Natural killer cell (primary cell): Measurements from ENCODE around the gene ERFL. TPM values are rescaled to one million over a fixed set of nuclear protein-coding genes. Genes with fewer than 3 reads are reported as not detected.
"Not testable (repeated sequence)": the region's sequence is repeated elsewhere in the genome, so short reads cannot be mapped to it uniquely, and the experiment has no call there.

Source experiments
- ATAC-seq, 3 donors: fragments of 150-1000 bp in 2 of 3; fragments of 200-7000 bp in 1 of 3; cut with Tn5 transposase; 1 replicate in 1 of 3; 2 replicates in 2 of 3; pipeline ENCODE4 v1.10.0; 2021; ENCODE audit warnings: mild to moderate bottlenecking in 2 of 3, moderate library complexity in 2 of 3
- DNase-seq, 2 donors: peaks; one replicate each; pipeline versions ENCODE4 v3.0.0 to v3.0.0-alpha.2; 2013 to 2021; ENCODE audit warnings: mixed read lengths in 1 of 2
- H3K27ac ChIP-seq: one replicate; pipeline ENCODE4 v1.5.1; 2013; ENCODE audit warnings: mild to moderate bottlenecking, low read length
- H3K27me3 ChIP-seq: one replicate; pipeline ENCODE4 v1.6.1; 2013; ENCODE audit warnings: low read length; ENCODE audit not compliant: control insufficient read depth, insufficient read depth
- H3K36me3 ChIP-seq: one replicate; pipeline ENCODE4 v1.6.1; 2013; ENCODE audit warnings: low read length; ENCODE audit not compliant: control insufficient read depth, insufficient read depth
- H3K4me1 ChIP-seq: one replicate; pipeline ENCODE4 v1.6.1; 2013; ENCODE audit warnings: low read length; ENCODE audit not compliant: control insufficient read depth, insufficient read depth
- H3K4me3 ChIP-seq: one replicate; pipeline ENCODE4 v1.5.1; 2013; ENCODE audit warnings: low read length
- H3K9me3 ChIP-seq: one replicate; pipeline ENCODE4 v1.6.1; 2013; ENCODE audit warnings: low read length; ENCODE audit not compliant: control insufficient read depth, insufficient read depth
- H3K27ac Mint-ChIP-seq, 2 donors: one replicate each; pipeline ENCODE4 v1.8.0; 2022; ENCODE audit warnings: mild to moderate bottlenecking in 2 of 2, mixed read lengths in 2 of 2, moderate library complexity in 1 of 2
- H3K27me3 Mint-ChIP-seq, 2 donors: one replicate each; pipeline ENCODE4 v1.8.0; 2022; ENCODE audit warnings: low read depth in 2 of 2, mixed read lengths in 2 of 2
- H3K36me3 Mint-ChIP-seq: one replicate; pipeline ENCODE4 v1.8.0; 2022; ENCODE audit warnings: mixed read lengths
- H3K4me1 Mint-ChIP-seq, 2 donors: one replicate each; pipeline ENCODE4 v1.8.0; 2022; ENCODE audit warnings: mixed read lengths in 2 of 2
- H3K4me3 Mint-ChIP-seq: one replicate; pipeline ENCODE4 v1.8.0; 2022; ENCODE audit warnings: mild to moderate bottlenecking, moderate library complexity, mixed read lengths
- H3K9me3 Mint-ChIP-seq, 2 donors: one replicate each; pipeline ENCODE4 v1.8.0; 2022; ENCODE audit warnings: mixed read lengths in 2 of 2
- CTCF ChIP-seq: fragments of 200-600 bp; IDR thresholded peaks from one replicate; pipeline ENCODE4 v1.8.0; 2022; ENCODE audit warnings: antibody characterized with exemption
- WGBS: methylation state at CpG from one replicate; pipeline ENCODE4 v1.1.7; 2013; ENCODE audit warnings: missing lambda C conversion rate; ENCODE audit not compliant: insufficient coverage; 5-methylcytosine and 5-hydroxymethylcytosine counted together
- intact Hi-C: fragments of 100-400 bp; cut with micrococcal nuclease; formaldehyde crosslinking; loops from one replicate; pipeline ENCODE4 v1.14.2; 2022
- total RNA-seq, 4 donors: library from RNA; stranded (reverse); fragments of 120-200 nt in 1 of 4; gene quantifications; one replicate each; pipeline versions ENCODE4 v1.2.3 to v1.2.4, GENCODE V29; 2013 to 2022

ERFL gene
- total RNA-seq, 3 donors from 2014 or later (not counting 1 experiment from before 2014, with no cell fraction given) = 1.1 to 2.1 (median 1.5) TPM

GRCh38 chr19:41879080-41879479 lies 49.2 kb downstream of the ERFL start:
- no peaks in the 10 kb centered on the region for H3K27me3 ChIP-seq
- Mint-ChIP-seq H3K4me3 (no peak overlapping the region), H3K36me3 (no peaks in the 10 kb centered on the region), H3K27me3 (no peaks in the 10 kb centered on the region), H3K4me1 (peaks cover 28 to 73% of the 10 kb centered on the region in 2 donors), H3K9me3 (no peaks in the 10 kb centered on the region), H3K27ac (peak overlapping the region in 1 of 2 donors; percentile 95)
- peaks cover 82% of the 10 kb centered on the region for H3K4me1 ChIP-seq
- WGBS = 95% methylated on average over 21 of the region's 21 CpGs
- DNase-seq (no peak), ATAC-seq (no peak)
- H3K4me3 ChIP-seq = peak overlapping the region; percentile 45
- no peaks in the 10 kb centered on the region for H3K36me3 ChIP-seq
- TF ChIP-seq CTCF = no peak
- H3K9me3 ChIP-seq = no peaks in the 10 kb centered on the region
- H3K27ac ChIP-seq = peak overlapping the region; percentile 98
- intact Hi-C loops = no loop called here

DNA sequence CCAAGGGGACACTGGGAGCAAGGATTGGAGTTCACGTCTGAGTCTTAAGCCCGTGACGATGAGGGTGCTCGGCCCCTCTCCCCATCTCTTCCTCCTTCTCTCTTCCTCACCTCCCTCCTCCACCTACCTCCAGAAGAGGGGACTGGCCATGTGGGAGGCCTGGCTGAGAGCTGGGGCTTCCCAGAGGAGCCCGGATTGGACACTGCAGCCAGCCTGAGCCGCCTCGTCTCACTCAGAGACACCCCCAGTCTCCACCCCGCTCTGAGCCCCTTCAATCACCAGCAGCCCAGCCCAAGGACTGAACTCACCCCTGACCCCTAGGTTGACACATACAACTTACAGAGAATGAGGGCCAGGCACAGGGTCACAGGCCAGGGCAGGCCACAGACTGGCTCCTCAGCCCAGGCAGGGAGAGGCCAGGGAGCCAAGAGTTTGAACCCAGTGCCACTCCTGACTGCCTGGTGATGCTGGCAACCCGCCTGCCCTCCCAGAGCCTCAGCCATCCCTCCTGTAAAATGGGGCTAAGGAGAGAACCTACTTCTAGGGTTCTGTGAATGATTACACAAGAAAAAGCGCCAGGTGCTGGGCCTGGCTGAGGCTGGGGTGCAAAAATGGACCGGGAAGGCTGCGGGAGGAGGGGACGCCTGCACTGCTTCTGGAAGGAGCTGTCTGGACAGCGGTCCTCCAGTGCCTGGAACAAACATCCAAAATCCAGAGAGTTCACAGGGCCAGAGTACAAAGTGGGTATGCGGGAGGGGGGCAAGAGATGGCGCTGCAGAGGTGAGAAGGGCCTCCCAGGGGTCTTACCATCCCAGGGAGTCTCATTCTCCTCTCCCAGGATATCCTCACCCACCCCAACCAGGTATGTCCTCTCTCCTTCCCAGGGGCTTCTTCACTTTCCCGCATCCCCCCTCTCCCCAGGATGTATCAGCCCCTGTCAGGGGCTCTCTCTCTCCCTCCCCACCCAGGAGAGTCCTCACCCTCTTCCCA lies 50.0 kb downstream of the ERFL start:
- WGBS = 64% methylated on average over 17 of the region's 17 CpGs
- Histone ChIP-seq H3K4me1 (peaks cover 90% of the 10 kb centered on the region), H3K27ac (peak overlapping the region; percentile 98), H3K27me3 (no peaks in the 10 kb centered on the region), H3K4me3 (peak overlapping the region; percentile 45), H3K36me3 (no peaks in the 10 kb centered on the region), H3K9me3 (no peaks in the 10 kb centered on the region)
- Mint-ChIP-seq H3K9me3 (no peaks in the 10 kb centered on the region), H3K4me3 (no peak overlapping the region), H3K4me1 (peaks cover 31 to 71% of the 10 kb centered on the region in 2 donors), H3K27me3 (no peaks in the 10 kb centered on the region), H3K36me3 (no peaks in the 10 kb centered on the region), H3K27ac (peak overlapping the region; percentile 95 to 97)
- no peak for TF ChIP-seq CTCF
- DNase-seq = peak in 1 of 2 donors; percentile 52
- ATAC-seq = no peak
- intact Hi-C loops = no loop called here

GRCh38 chr19:41876847-41877832 lies 51.1 kb downstream of the ERFL start, which contains the start of gene CD79A:
CD79A (plus strand) TSS chr19:41877279; CDS start chr19:41877305, 26 bp downstream.
- Mint-ChIP-seq H3K4me1 (peaks cover 29 to 75% of the 10 kb centered on the region in 2 donors), H3K36me3 (no peaks in the 10 kb centered on the region), H3K27ac (peak within 1 kb of the TSS; percentile 95 to 97), H3K27me3 (no peaks in the 10 kb centered on the region), H3K9me3 (no peaks in the 10 kb centered on the region), H3K4me3 (peak within 1 kb of the TSS; percentile 77)
- H3K9me3 ChIP-seq = no peaks in the 10 kb centered on the region
- H3K27me3 ChIP-seq = no peaks in the 10 kb centered on the region
- peaks cover 95% of the 10 kb centered on the region for H3K4me1 ChIP-seq
- DNase-seq (peak in 1 of 2 donors; percentile 51), ATAC-seq (no peak)
- H3K4me3 ChIP-seq = peak within 1 kb of the TSS; percentile 45
- peak within 1 kb of the TSS; percentile 98 for H3K27ac ChIP-seq
- 33% methylated on average over 9 of the region's 9 CpGs for WGBS
- intact Hi-C loops = no loop called here
- peaks cover 2% of the 10 kb centered on the region for H3K36me3 ChIP-seq
- no peak for TF ChIP-seq CTCF

DNA sequence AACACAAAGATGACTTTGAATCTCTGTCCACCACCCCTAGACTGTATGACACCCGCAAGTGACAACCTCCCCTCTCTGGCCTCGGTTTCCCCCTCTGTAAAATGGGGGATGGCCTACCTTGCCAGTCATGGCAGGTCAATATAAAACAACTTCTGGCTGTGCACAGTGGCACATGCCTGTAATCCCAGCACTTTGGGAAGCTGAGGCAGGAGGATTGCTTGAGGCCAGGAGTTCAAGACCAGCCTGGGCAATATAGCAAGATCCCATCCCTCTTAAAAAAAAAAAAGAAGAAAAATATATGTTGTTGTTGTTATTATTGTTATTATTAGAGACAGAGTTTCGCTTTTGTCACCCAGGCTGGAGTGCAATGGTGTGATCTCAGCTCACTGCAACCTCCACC lies 52.3 kb downstream of the ERFL start:
- H3K27ac ChIP-seq = peak overlapping the region; percentile 98
- H3K9me3 Mint-ChIP-seq, H3K27me3 Mint-ChIP-seq, H3K27me3 ChIP-seq, ATAC-seq, DNase-seq, H3K9me3 ChIP-seq, H3K36me3 Mint-ChIP-seq, H3K36me3 ChIP-seq, H3K4me3 ChIP-seq: not testable (repeated sequence)
- H3K4me1 Mint-ChIP-seq = peaks cover 37 to 80% of the 10 kb centered on the region in 2 donors
- peak overlapping the region; percentile 95 to 97 for H3K27ac Mint-ChIP-seq
- WGBS = 34% methylated on average over 3 of the region's 3 CpGs
- H3K4me1 ChIP-seq = peaks cover 96% of the 10 kb centered on the region
- intact Hi-C loops = loop anchor here (1.0 kb wide), 1 partner anchor 69 kb away; no protein-coding TSS in a partner anchor
- peak overlapping the region; percentile 77 for H3K4me3 Mint-ChIP-seq
